Loucy (cell line): ENCODE results near the gene ITGB8.

Experiments used
- H2AFZ ChIP-seq: fragments of 200-600 bp; sonication (generic); 2 replicates; pipeline ENCODE4 v1.6.0; 2016; ENCODE audit warnings: antibody characterized with exemption, mild to moderate bottlenecking, low read length, moderate library complexity
- H3F3A ChIP-seq: fragments of 200-600 bp; 2 replicates; pipeline ENCODE4 v1.6.0; 2016; ENCODE audit warnings: antibody characterized with exemption, low read depth, mild to moderate bottlenecking
- H3K27me3 ChIP-seq: fragments of 200-600 bp; sonication (generic); 2 replicates; pipeline ENCODE4 v1.6.1; 2014; ENCODE audit warnings: low read length, mild to moderate bottlenecking; ENCODE audit not compliant: insufficient read depth, poor library complexity, severe bottlenecking
- H3K36me3 ChIP-seq: fragments of 200-600 bp; sonication (generic); 2 replicates; pipeline ENCODE4 v1.6.1; 2016; ENCODE audit warnings: low read length; ENCODE audit not compliant: insufficient read depth
- H3K4me1 ChIP-seq: fragments of 200-600 bp; sonication (generic); 2 replicates; pipeline ENCODE4 v1.5.1; 2014; ENCODE audit warnings: low read length, mild to moderate bottlenecking; ENCODE audit not compliant: insufficient read depth, poor library complexity, severe bottlenecking
- H3K4me2 ChIP-seq: fragments of 200-600 bp; sonication (generic); 2 replicates; pipeline ENCODE4 v1.6.0; 2014; ENCODE audit warnings: antibody characterized with exemption, low read length, low read depth, mild to moderate bottlenecking; ENCODE audit not compliant: poor library complexity, severe bottlenecking
- H3K4me3 ChIP-seq: fragments of 200-600 bp; sonication (generic); 2 replicates; pipeline ENCODE4 v1.5.1; 2014; ENCODE audit warnings: low read length, mild to moderate bottlenecking, mixed read lengths; ENCODE audit not compliant: poor library complexity, severe bottlenecking
- H3K79me2 ChIP-seq: fragments of 200-600 bp; sonication (generic); 2 replicates; pipeline ENCODE4 v1.6.1; 2014; ENCODE audit warnings: low read length; ENCODE audit not compliant: insufficient read depth
- H3K9ac ChIP-seq: fragments of 200-600 bp; sonication (generic); 2 replicates; pipeline ENCODE4 v1.6.0; 2014; ENCODE audit warnings: mild to moderate bottlenecking, low read depth, low read length, moderate library complexity; ENCODE audit not compliant: poor library complexity, severe bottlenecking
- H3K9me2 ChIP-seq: fragments of 200-600 bp; sonication (generic); replicated peaks from 2 replicates; pipeline ENCODE4 v1.6.1; 2016; ENCODE audit warnings: low read depth, low read length, mixed read lengths
- H3K9me3 ChIP-seq: fragments of 200-600 bp; sonication (generic); 2 replicates; pipeline ENCODE4 v1.6.1; 2014; ENCODE audit warnings: mild to moderate bottlenecking, antibody characterized with exemption, low read length, low read depth; ENCODE audit not compliant: insufficient read depth
- H4K20me1 ChIP-seq: fragments of 200-600 bp; sonication (generic); 2 replicates; pipeline ENCODE4 v1.6.0; 2014; ENCODE audit warnings: antibody characterized with exemption, low read length, mild to moderate bottlenecking; ENCODE audit not compliant: insufficient read depth, poor library complexity, severe bottlenecking
- CTCF ChIP-seq: fragments of 200-600 bp; sonication (generic); conservative IDR thresholded peaks from 2 replicates; pipeline ENCODE4 v1.5.1; 2014; ENCODE audit warnings: mild to moderate bottlenecking, antibody characterized with exemption, low read length
- EZH2phosphoT487 ChIP-seq: fragments of 200-600 bp; IDR thresholded peaks from 2 replicates; pipeline ENCODE4 v1.6.1; 2018; ENCODE audit warnings: antibody characterized with exemption, mild to moderate bottlenecking, moderate library complexity, borderline replicate concordance

The ITGB8 gene

GRCh38 chr7:20330239-20330927 is at the start of gene ITGB8:
TSS of gene ITGB8 (plus strand) at chr7:20330900. CDS start at chr7:20331807, 907 bp downstream.
- Histone ChIP-seq H3K36me3 (no peaks in the 10 kb centered on the region), H3K4me3 (peak within 1 kb of the TSS; percentile 77), H3K9me2 (no peaks in the 10 kb centered on the region), H3K27me3 (no peaks in the 10 kb centered on the region), H3K4me2 (peak within 1 kb of the TSS; percentile 68), H2AFZ (peak within 1 kb of the TSS; percentile 92), H3F3A (no peaks in the 10 kb centered on the region), H3K79me2 (no peaks in the 10 kb centered on the region), H3K9ac (peak within 1 kb of the TSS; percentile 59), H3K9me3 (no peaks in the 10 kb centered on the region), H3K4me1 (peaks cover 13% of the 10 kb centered on the region), H4K20me1 (no peaks in the 10 kb centered on the region)
- TF ChIP-seq EZH2phosphoT487 (no peak), CTCF (no peak)

- H2AFZ ChIP-seq = no peak overlapping the region
- H3F3A ChIP-seq = no peaks in the 10 kb centered on the region
- no peaks in the 10 kb centered on the region for H3K4me1 ChIP-seq
- no peak overlapping the region for H3K4me3 ChIP-seq
- no peaks in the 10 kb centered on the region for H3K36me3 ChIP-seq
- no peaks in the 10 kb centered on the region for H3K27me3 ChIP-seq
- H3K4me2 ChIP-seq = no peak overlapping the region
- TF ChIP-seq CTCF (no peak), EZH2phosphoT487 (no peak)
- no peaks in the 10 kb centered on the region for H3K79me2 ChIP-seq
- H3K9me2 ChIP-seq = no peaks in the 10 kb centered on the region
- no peak overlapping the region for H3K9ac ChIP-seq
- no peaks in the 10 kb centered on the region for H4K20me1 ChIP-seq
- H3K9me3 ChIP-seq = no peaks in the 10 kb centered on the region
Measured at GRCh38 chr7:20282959-20283358, 47.7 kb upstream of the ITGB8 start.

- Histone ChIP-seq H3F3A (no peaks in the 10 kb centered on the region), H3K9ac (no peak overlapping the region), H3K4me1 (no peaks in the 10 kb centered on the region), H3K4me2 (no peak overlapping the region), H3K79me2 (no peaks in the 10 kb centered on the region), H3K9me3 (no peaks in the 10 kb centered on the region), H3K4me3 (no peak overlapping the region), H4K20me1 (no peaks in the 10 kb centered on the region), H3K36me3 (no peaks in the 10 kb centered on the region), H3K27me3 (no peaks in the 10 kb centered on the region), H3K9me2 (no peaks in the 10 kb centered on the region), H2AFZ (no peak overlapping the region)
- TF ChIP-seq EZH2phosphoT487 (no peak), CTCF (no peak)
Measured at GRCh38 chr7:20283385-20283784, 47.3 kb upstream of the ITGB8 start.
